SK-N-SH (cell line): ENCODE measurements around the gene ESPL1. TPM values are rescaled to one million over a fixed set of nuclear protein-coding genes. Genes with fewer than 3 reads are reported as not detected.

Experiments
- CTCF ChIA-PET: fragments of 300-600, 350-600 bp; formaldehyde crosslinking; extraction: SDS; loops from one replicate; lab custom pipeline; 2021; lab: Yijun Ruan, JAX
- POLR2A ChIA-PET: fragments of 350-600 bp; sonication (Branson Sonifier 250); formaldehyde crosslinking; extraction: SDS; loops from one replicate; lab custom pipeline; 2020; ENCODE audit warnings: antibody characterized with exemption, inconsistent platforms; lab: Yijun Ruan, JAX
- DNase-seq: peaks from one replicate; pipeline ENCODE4 v3.0.0; 2012
- H2AFZ ChIP-seq: fragments of 200-600 bp; sonication (generic); 2 replicates; pipeline ENCODE4 v1.8.1; 2016; ENCODE audit warnings: antibody characterized with exemption, mild to moderate bottlenecking, low read depth
- H3F3A ChIP-seq: fragments of 200-600 bp; sonication (generic); replicated peaks from 2 replicates; pipeline ENCODE3; 2016; ENCODE audit warnings: antibody characterized with exemption, mild to moderate bottlenecking; ENCODE audit not compliant: insufficient read depth
- H3K27ac ChIP-seq, 2 experiments: fragments of 200-500 bp in 1 of 2; fragments of 200-600 bp in 1 of 2; sonication (Bioruptor generic) in 1 of 2; sonication (generic), shearing (Covaris generic) in 1 of 2; 2 replicates each; pipeline versions ENCODE4 v1.5.1 to v1.6.1; 2014 to 2016; ENCODE audit warnings: low read depth in 2 of 2, inconsistent platforms in 1 of 2, low read length in 1 of 2, mild to moderate bottlenecking in 1 of 2, mixed read lengths in 1 of 2
- H3K27me3 ChIP-seq: fragments of 200-600 bp; sonication (generic), shearing (Covaris generic); 2 replicates; pipeline ENCODE4 v1.6.1; 2016; ENCODE audit warnings: mixed run types; ENCODE audit not compliant: insufficient read depth
- H3K36me3 ChIP-seq, 2 experiments: fragments of 200-500 bp in 1 of 2; fragments of 200-600 bp in 1 of 2; sonication (Bioruptor generic) in 1 of 2; sonication (generic) in 1 of 2; replicated peaks in 1 of 2; 2 replicates each; pipeline versions ENCODE3 to v1.5.1; 2014 to 2016; ENCODE audit warnings: low read length in 1 of 2, mild to moderate bottlenecking in 1 of 2; ENCODE audit not compliant: insufficient read depth in 2 of 2, control insufficient read depth in 1 of 2
- H3K4me1 ChIP-seq, 2 experiments: fragments of 200-500 bp in 1 of 2; fragments of 200-600 bp in 1 of 2; sonication (Bioruptor generic) in 1 of 2; sonication (generic), shearing (Covaris generic) in 1 of 2; 2 replicates each; pipeline versions ENCODE4 v1.5.1 to v1.6.1; 2014 to 2016; ENCODE audit warnings: low read depth in 1 of 2, low read length in 1 of 2, mixed run types in 1 of 2; ENCODE audit not compliant: insufficient read depth in 2 of 2, control insufficient read depth in 1 of 2
- H3K4me2 ChIP-seq: fragments of 200-600 bp; sonication (generic), shearing (Covaris generic); 2 replicates; pipeline ENCODE4 v1.6.1; 2017; ENCODE audit warnings: mixed run types
- H3K4me3 ChIP-seq, 2 experiments: fragments of 200-500 bp in 1 of 2; fragments of 200-600 bp in 1 of 2; sonication (Bioruptor generic) in 1 of 2; sonication (generic), shearing (Covaris generic) in 1 of 2; 2 replicates each; pipeline versions ENCODE4 v1.5.1 to v1.8.1; 2014 to 2016; ENCODE audit warnings: low read depth in 2 of 2, inconsistent platforms in 1 of 2, low read length in 1 of 2, mild to moderate bottlenecking in 1 of 2, mixed read lengths in 1 of 2, moderate library complexity in 1 of 2
- H3K79me2 ChIP-seq: fragments of 200-600 bp; sonication (generic); 2 replicates; pipeline ENCODE4 v1.8.1; 2017; ENCODE audit warnings: mild to moderate bottlenecking; ENCODE audit not compliant: insufficient read depth
- H3K9ac ChIP-seq: fragments of 200-600 bp; sonication (generic); 2 replicates; pipeline ENCODE4 v1.6.1; 2017; ENCODE audit warnings: mixed run types
- H3K9me2 ChIP-seq: fragments of 200-600 bp; sonication (generic); 2 replicates; pipeline ENCODE4 v1.6.1; 2017; ENCODE audit warnings: mixed run types
- H3K9me3 ChIP-seq: fragments of 200-600 bp; sonication (generic); 2 replicates; pipeline ENCODE4 v1.6.1; 2017; ENCODE audit warnings: mixed run types, mild to moderate bottlenecking, moderate library complexity
- H4K20me1 ChIP-seq: fragments of 200-600 bp; sonication (generic); 2 replicates; pipeline ENCODE4 v1.6.1; 2017; ENCODE audit warnings: mild to moderate bottlenecking, mixed run types; ENCODE audit not compliant: insufficient read depth
- CHD2 ChIP-seq: fragments of 150-350 bp; IDR thresholded peaks from 2 replicates; pipeline ENCODE4 v1.6.1; 2018; ENCODE audit warnings: low read length; ENCODE audit not compliant: partially characterized antibody
- ELF1 ChIP-seq: IDR thresholded peaks from 2 replicates; pipeline ENCODE4 v1.4.0; 2012
- EZH2phosphoT487 ChIP-seq: fragments of 200-600 bp; sonication (generic); IDR thresholded peaks from 2 replicates; pipeline ENCODE4 v1.6.1; 2017; ENCODE audit warnings: low read depth, mixed run types, mild to moderate bottlenecking, antibody characterized with exemption, moderate library complexity, borderline replicate concordance
- FOSL2 ChIP-seq: IDR thresholded peaks from 2 replicates; pipeline ENCODE4 v1.4.0; 2012; ENCODE audit warnings: low read depth, mild to moderate bottlenecking, moderate library complexity, borderline replicate concordance
- FOXJ3 ChIP-seq: sonication (generic); formaldehyde crosslinking; IDR thresholded peaks from 2 replicates; pipeline ENCODE4 v1.5.1; 2020; ENCODE audit warnings: mild to moderate bottlenecking, missing genetic modification reagents
- GABPA ChIP-seq: IDR thresholded peaks from 2 replicates; pipeline ENCODE4 v1.4.0; 2012; ENCODE audit warnings: low read depth, mild to moderate bottlenecking
- GATA2 ChIP-seq: sonication (generic); formaldehyde crosslinking; IDR thresholded peaks from 2 replicates; pipeline ENCODE4 v1.5.0; 2020; ENCODE audit warnings: mild to moderate bottlenecking, missing genetic modification reagents
- NFIC ChIP-seq: IDR thresholded peaks from 2 replicates; pipeline ENCODE4 v1.4.0; 2012; ENCODE audit warnings: borderline replicate concordance
- NRF1 ChIP-seq: IDR thresholded peaks from 2 replicates; pipeline ENCODE4 v1.6.1; 2012; ENCODE audit warnings: low read depth, mild to moderate bottlenecking, low read length
- POLR2AphosphoS5 ChIP-seq: IDR thresholded peaks from 2 replicates; pipeline ENCODE4 v1.6.1; 2012; ENCODE audit warnings: low read depth, low read length
- RAD21 ChIP-seq: IDR thresholded peaks from 2 replicates; pipeline ENCODE4 v1.6.1; 2012; ENCODE audit warnings: mild to moderate bottlenecking, low read length
- RCOR1 ChIP-seq: fragments of 150-350 bp; IDR thresholded peaks from 2 replicates; pipeline ENCODE4 v1.6.1; 2017; ENCODE audit warnings: antibody characterized with exemption, low read length
- RFX5 ChIP-seq: IDR thresholded peaks from 2 replicates; pipeline ENCODE4 v1.6.1; 2012; ENCODE audit warnings: mild to moderate bottlenecking, improper control_type of control experiment, low read length
- SIN3A ChIP-seq: IDR thresholded peaks from 2 replicates; pipeline ENCODE4 v1.6.1; 2012; ENCODE audit warnings: low read depth, mild to moderate bottlenecking, low read length, moderate library complexity, borderline replicate concordance
- SMC3 ChIP-seq: IDR thresholded peaks from 2 replicates; pipeline ENCODE4 v1.6.1; 2012; ENCODE audit warnings: low read depth, low read length, improper control_type of control experiment
- TCF12 ChIP-seq: IDR thresholded peaks from 2 replicates; pipeline ENCODE4 v1.4.0; 2012
- TEAD4 ChIP-seq: IDR thresholded peaks from 2 replicates; pipeline ENCODE4 v1.4.0; 2012; ENCODE audit warnings: mild to moderate bottlenecking, borderline replicate concordance; ENCODE audit not compliant: insufficient read depth
- YY1 ChIP-seq: IDR thresholded peaks from 2 replicates; pipeline ENCODE4 v1.4.0; 2012; ENCODE audit warnings: low read depth, mild to moderate bottlenecking
- WGBS: methylation state at CpG from one replicate; pipeline ENCODE4 v1.1.6; 2017; ENCODE audit warnings: low lambda C conversion rate; 5-methylcytosine and 5-hydroxymethylcytosine counted together
- polyA plus RNA-seq, 3 experiments: library from polyadenylated mRNA; depleted of rRNA; stranded (reverse); fragments of >200 nt; gene quantifications; 2 replicates each; pipeline ENCODE4 v1.2.3, GENCODE V29; 2012
- TF ChIP-seq, protein P1 (sequence below): fragments of 200-600 bp; sonication (generic); IDR thresholded peaks from 2 replicates; pipeline ENCODE4 v1.6.1; 2017; ENCODE audit warnings: antibody characterized with exemption, mild to moderate bottlenecking, moderate library complexity
- TF ChIP-seq, protein P2 (sequence below): fragments of 150-350 bp; IDR thresholded peaks from 2 replicates; pipeline ENCODE4 v1.6.1; 2017; ENCODE audit warnings: antibody characterized with exemption, low read length, low read depth, borderline replicate concordance
- TF ChIP-seq, protein P3 (sequence below): IDR thresholded peaks from 2 replicates; pipeline ENCODE4 v1.4.0; 2012; ENCODE audit warnings: low read depth

Gene ESPL1
- polyA plus RNA-seq, 1 of the 3 experiments (the other 2 are of a cell fraction): 8.6 TPM

DNA sequence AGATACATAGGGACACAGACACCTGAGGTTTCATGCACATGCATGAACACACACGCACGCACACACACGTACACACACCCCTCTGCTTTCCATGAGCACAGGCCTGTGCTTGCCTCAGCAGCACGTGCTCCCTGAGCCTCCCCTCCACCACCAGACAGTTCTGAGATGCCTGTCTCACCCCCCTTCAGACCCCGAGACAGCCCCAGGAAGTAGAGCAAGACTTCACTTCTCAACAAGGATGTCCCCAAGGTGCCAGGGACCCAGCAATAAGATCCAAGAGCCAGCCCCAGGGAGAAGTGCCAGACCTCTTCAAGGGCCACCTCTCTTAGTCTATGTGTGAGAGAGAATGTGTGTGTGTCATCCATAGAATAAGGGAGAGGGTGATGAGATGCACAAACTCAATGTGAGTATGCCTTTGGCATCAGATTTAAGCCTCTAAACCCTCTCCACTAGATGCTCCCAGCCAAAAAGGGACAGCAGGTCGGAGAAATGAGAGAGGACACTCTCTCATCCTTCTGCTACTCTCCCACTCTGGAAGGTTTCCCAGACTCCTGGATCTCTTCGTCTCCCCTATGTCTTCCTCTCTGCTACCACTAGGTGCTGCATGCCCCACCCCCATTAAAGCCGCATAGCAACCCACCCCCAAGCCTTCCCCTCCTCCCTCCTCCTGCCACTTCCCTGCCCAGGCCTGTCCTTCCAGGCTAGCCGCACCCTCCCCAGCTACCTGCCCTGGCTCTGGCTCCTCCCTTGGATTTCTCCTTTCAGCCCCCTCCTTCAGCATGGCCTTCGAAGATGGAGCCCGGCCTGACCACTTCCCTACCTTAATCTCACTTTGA lies 43.8 kb upstream of the ESPL1 start:
- H3K79me2 ChIP-seq: peaks cover 7% of the 10 kb centered on the region
- TF ChIP-seq TEAD4 (no peak), POLR2AphosphoS5 (no peak), NFIC (no peak), GATA2 (CRISPR knock-in tag) (no peak), SMC3 (no peak), RFX5 (no peak)
- TF ChIP-seq, protein P1, sequence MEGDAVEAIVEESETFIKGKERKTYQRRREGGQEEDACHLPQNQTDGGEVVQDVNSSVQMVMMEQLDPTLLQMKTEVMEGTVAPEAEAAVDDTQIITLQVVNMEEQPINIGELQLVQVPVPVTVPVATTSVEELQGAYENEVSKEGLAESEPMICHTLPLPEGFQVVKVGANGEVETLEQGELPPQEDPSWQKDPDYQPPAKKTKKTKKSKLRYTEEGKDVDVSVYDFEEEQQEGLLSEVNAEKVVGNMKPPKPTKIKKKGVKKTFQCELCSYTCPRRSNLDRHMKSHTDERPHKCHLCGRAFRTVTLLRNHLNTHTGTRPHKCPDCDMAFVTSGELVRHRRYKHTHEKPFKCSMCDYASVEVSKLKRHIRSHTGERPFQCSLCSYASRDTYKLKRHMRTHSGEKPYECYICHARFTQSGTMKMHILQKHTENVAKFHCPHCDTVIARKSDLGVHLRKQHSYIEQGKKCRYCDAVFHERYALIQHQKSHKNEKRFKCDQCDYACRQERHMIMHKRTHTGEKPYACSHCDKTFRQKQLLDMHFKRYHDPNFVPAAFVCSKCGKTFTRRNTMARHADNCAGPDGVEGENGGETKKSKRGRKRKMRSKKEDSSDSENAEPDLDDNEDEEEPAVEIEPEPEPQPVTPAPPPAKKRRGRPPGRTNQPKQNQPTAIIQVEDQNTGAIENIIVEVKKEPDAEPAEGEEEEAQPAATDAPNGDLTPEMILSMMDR: peak; percentile 46
- H3K27ac ChIP-seq: peak overlapping the region; percentile 99
- no peak overlapping the region; the same call in 1 of the 2 replicates for H3K9ac ChIP-seq
- CTCF ChIA-PET: interaction anchor here (0.8 to 2.2 kb wide), 5 partner anchors 11 to 63 kb away, joined by 3 to 15 read pairs (median 4); a partner anchor contains a TSS
- H2AFZ ChIP-seq: no peak overlapping the region
- peak overlapping the region; percentile 80 for H3K4me2 ChIP-seq
- POLR2A ChIA-PET: no interaction called here
- no peaks in the 10 kb centered on the region for H3K9me2 ChIP-seq
- peak; percentile 69 for DNase-seq
- 70% methylated on average over 9 of the region's 11 CpGs for WGBS
- peaks cover 0 to 8% of the 10 kb centered on the region in 2 experiments for H3K36me3 ChIP-seq
- no peak overlapping the region for H3K4me3 ChIP-seq
- peaks cover 42 to 52% of the 10 kb centered on the region in 2 experiments for H3K4me1 ChIP-seq
- no peaks in the 10 kb centered on the region for H3K9me3 ChIP-seq
- peaks cover 34% of the 10 kb centered on the region for H3F3A ChIP-seq
- H4K20me1 ChIP-seq: no peaks in the 10 kb centered on the region
- no peaks in the 10 kb centered on the region for H3K27me3 ChIP-seq

DNA sequence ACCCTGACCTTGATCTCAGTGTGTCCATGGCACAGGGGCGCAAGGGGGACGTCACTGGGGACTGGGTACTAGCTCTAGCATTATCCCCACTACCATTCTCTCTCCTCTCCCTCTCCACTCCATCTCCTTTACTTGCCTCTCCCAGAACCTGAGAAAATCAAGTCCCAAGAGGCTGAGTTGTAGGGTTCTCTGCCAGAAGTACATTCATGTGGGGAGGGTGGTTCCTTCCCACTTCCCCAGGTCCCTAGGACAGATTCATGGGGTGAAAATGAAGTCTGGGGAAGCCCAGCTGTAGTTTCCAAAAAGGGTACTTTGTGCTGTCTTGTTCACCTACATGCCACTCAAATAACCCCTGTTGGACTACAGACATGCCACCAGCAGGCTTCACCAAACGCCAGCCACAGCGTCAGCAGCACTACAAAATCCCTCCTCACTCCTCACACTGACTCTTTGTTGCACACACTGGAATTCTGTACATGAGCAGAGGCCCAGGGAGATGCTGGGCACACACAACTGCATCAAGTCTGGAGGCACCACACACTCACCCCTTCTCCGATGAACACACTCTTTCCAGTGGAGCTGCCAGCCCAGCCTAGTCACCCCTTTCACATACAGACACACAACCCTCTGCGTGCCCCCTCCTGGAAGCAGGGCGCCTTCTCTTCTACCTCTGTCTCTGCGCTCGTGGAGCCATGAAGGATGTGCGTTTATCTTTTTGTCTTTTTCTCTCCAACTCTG lies 43.0 kb upstream of the ESPL1 start:
- peak overlapping the region; percentile 99 for H3K27ac ChIP-seq
- peaks cover 41 to 51% of the 10 kb centered on the region in 2 experiments for H3K4me1 ChIP-seq
- H4K20me1 ChIP-seq: no peaks in the 10 kb centered on the region
- peaks cover under 1% of the 10 kb centered on the region; the same call in 1 of the 2 replicates for H3K79me2 ChIP-seq
- H3K9me2 ChIP-seq: no peaks in the 10 kb centered on the region
- peaks cover 34% of the 10 kb centered on the region for H3F3A ChIP-seq
- no peak overlapping the region for H3K9ac ChIP-seq
- CTCF ChIA-PET: interaction anchor here (0.8 to 1.1 kb wide), 4 partner anchors 12 to 27 kb away, joined by 3 to 4 read pairs (median 4); no protein-coding TSS in a partner anchor
- no peak for DNase-seq
- WGBS: 94% methylated on average over 10 of the region's 10 CpGs
- peaks cover 0 to 8% of the 10 kb centered on the region in 2 experiments for H3K36me3 ChIP-seq
- no peak overlapping the region for H3K4me3 ChIP-seq
- no peak overlapping the region for H2AFZ ChIP-seq
- POLR2A ChIA-PET: no interaction called here
- no peaks in the 10 kb centered on the region for H3K9me3 ChIP-seq
- peak overlapping the region; percentile 80; the same call in 1 of the 2 replicates for H3K4me2 ChIP-seq
- H3K27me3 ChIP-seq: no peaks in the 10 kb centered on the region
- no peak for TF ChIP-seq GABPA
- no peak for TF ChIP-seq FOXJ3 (CRISPR knock-in tag)
- TF ChIP-seq TEAD4: no peak
- no peak for TF ChIP-seq SIN3A
- no peak for TF ChIP-seq CHD2
- TF ChIP-seq, protein P2, sequence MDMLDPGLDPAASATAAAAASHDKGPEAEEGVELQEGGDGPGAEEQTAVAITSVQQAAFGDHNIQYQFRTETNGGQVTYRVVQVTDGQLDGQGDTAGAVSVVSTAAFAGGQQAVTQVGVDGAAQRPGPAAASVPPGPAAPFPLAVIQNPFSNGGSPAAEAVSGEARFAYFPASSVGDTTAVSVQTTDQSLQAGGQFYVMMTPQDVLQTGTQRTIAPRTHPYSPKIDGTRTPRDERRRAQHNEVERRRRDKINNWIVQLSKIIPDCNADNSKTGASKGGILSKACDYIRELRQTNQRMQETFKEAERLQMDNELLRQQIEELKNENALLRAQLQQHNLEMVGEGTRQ: no peak
- no peak for TF ChIP-seq RFX5
- TF ChIP-seq, protein P3, sequence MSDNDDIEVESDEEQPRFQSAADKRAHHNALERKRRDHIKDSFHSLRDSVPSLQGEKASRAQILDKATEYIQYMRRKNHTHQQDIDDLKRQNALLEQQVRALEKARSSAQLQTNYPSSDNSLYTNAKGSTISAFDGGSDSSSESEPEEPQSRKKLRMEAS: no peak
- TF ChIP-seq SMC3: no peak
- TF ChIP-seq, protein P1: no peak
- TF ChIP-seq FOSL2: no peak
- TF ChIP-seq ELF1: no peak
- TF ChIP-seq YY1: no peak
- no peak for TF ChIP-seq RCOR1
- TF ChIP-seq TCF12: no peak
- no peak for TF ChIP-seq NRF1
- TF ChIP-seq EZH2phosphoT487: no peak
- TF ChIP-seq RAD21: no peak
